Measurements from ENCODE around the gene LTBP4.

LTBP4 gene

DNA sequence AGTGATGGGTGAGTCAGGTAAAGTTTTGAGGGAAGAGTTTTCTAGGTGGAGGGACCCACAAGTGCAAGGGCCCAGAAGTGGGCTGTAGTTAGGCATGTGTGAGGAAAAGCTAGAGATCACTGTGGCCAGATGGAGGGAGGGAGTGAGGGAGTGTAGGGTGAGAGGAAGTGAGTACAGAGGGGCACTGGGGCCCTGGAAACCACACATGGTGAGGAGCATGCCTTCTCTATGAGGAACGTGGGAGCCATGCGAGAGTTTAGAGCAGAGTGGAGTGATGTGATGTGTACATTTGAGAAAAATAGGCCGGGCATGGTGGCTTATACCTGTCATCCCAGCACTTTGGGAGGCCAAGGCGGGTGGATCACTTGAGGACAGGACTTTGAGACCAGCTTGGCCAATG lies 39.2 kb upstream of the LTBP4 start:
- Histone ChIP-seq H3K4me1 (ENCODE audit: control insufficient read depth, insufficient read depth, low read length) (no peaks in the 10 kb centered on the region), H3K9me3 (ENCODE audit: control insufficient read depth, insufficient read depth, low read depth, low read length) (no peaks in the 10 kb centered on the region), H3K36me3 (ENCODE audit: control insufficient read depth in 2 of 2, insufficient read depth in 1 of 2, low read length in 2 of 2) (no peaks in the 10 kb centered on the region), H3K4me3 (ENCODE audit: low read depth, low read length) (no peak overlapping the region), H3K27ac (ENCODE audit: extremely low read depth, low read depth, low read length) (no peak overlapping the region)
- CTCF ChIA-PET = interaction anchor here (0.5 to 2.0 kb wide), 7 partner anchors 8 to 419 kb away, joined by 3 to 11 read pairs (median 4); no protein-coding TSS in a partner anchor
- POLR2A ChIA-PET = interaction anchor here (0.6 to 0.8 kb wide), 2 partner anchors 9 to 32 kb away, joined by 3 to 6 read pairs; no protein-coding TSS in a partner anchor
- TF ChIP-seq PRDM1 (tag by site-specific recombination; IDR thresholded peaks at IDR 0.05) (no peak), ZNF585B (tag by site-specific recombination; IDR thresholded peaks at IDR 0.05) (no peak), ZNF416 (tag by site-specific recombination; IDR thresholded peaks at IDR 0.05) (no peak), ZNF239 (tag by site-specific recombination; IDR thresholded peaks at IDR 0.05) (no peak), ZNF16 (tag by site-specific recombination; IDR thresholded peaks at IDR 0.05; ENCODE audit: low read depth) (peak; percentile 55; the same call in 1 of the 2 replicates), ZBTB48 (tag by site-specific recombination; IDR thresholded peaks at IDR 0.05) (no peak), ZBTB8A (tag by site-specific recombination; IDR thresholded peaks at IDR 0.05) (no peak), HOXA7 (CRISPR knock-in tag; IDR thresholded peaks at IDR 0.05; ENCODE audit: borderline replicate concordance) (no peak), MZF1 (tag by site-specific recombination; IDR thresholded peaks at IDR 0.05; ENCODE audit: borderline replicate concordance) (no peak), ZNF423 (tag by site-specific recombination; IDR thresholded peaks at IDR 0.05) (no peak), HOXD13 (CRISPR knock-in tag; IDR thresholded peaks at IDR 0.05; ENCODE audit: borderline replicate concordance) (no peak)
- TF ChIP-seq, protein P1, sequence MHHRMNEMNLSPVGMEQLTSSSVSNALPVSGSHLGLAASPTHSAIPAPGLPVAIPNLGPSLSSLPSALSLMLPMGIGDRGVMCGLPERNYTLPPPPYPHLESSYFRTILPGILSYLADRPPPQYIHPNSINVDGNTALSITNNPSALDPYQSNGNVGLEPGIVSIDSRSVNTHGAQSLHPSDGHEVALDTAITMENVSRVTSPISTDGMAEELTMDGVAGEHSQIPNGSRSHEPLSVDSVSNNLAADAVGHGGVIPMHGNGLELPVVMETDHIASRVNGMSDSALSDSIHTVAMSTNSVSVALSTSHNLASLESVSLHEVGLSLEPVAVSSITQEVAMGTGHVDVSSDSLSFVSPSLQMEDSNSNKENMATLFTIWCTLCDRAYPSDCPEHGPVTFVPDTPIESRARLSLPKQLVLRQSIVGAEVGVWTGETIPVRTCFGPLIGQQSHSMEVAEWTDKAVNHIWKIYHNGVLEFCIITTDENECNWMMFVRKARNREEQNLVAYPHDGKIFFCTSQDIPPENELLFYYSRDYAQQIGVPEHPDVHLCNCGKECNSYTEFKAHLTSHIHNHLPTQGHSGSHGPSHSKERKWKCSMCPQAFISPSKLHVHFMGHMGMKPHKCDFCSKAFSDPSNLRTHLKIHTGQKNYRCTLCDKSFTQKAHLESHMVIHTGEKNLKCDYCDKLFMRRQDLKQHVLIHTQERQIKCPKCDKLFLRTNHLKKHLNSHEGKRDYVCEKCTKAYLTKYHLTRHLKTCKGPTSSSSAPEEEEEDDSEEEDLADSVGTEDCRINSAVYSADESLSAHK (tag by site-specific recombination; IDR thresholded peaks at IDR 0.05) = peak; percentile 74
- TF ChIP-seq, protein P2, sequence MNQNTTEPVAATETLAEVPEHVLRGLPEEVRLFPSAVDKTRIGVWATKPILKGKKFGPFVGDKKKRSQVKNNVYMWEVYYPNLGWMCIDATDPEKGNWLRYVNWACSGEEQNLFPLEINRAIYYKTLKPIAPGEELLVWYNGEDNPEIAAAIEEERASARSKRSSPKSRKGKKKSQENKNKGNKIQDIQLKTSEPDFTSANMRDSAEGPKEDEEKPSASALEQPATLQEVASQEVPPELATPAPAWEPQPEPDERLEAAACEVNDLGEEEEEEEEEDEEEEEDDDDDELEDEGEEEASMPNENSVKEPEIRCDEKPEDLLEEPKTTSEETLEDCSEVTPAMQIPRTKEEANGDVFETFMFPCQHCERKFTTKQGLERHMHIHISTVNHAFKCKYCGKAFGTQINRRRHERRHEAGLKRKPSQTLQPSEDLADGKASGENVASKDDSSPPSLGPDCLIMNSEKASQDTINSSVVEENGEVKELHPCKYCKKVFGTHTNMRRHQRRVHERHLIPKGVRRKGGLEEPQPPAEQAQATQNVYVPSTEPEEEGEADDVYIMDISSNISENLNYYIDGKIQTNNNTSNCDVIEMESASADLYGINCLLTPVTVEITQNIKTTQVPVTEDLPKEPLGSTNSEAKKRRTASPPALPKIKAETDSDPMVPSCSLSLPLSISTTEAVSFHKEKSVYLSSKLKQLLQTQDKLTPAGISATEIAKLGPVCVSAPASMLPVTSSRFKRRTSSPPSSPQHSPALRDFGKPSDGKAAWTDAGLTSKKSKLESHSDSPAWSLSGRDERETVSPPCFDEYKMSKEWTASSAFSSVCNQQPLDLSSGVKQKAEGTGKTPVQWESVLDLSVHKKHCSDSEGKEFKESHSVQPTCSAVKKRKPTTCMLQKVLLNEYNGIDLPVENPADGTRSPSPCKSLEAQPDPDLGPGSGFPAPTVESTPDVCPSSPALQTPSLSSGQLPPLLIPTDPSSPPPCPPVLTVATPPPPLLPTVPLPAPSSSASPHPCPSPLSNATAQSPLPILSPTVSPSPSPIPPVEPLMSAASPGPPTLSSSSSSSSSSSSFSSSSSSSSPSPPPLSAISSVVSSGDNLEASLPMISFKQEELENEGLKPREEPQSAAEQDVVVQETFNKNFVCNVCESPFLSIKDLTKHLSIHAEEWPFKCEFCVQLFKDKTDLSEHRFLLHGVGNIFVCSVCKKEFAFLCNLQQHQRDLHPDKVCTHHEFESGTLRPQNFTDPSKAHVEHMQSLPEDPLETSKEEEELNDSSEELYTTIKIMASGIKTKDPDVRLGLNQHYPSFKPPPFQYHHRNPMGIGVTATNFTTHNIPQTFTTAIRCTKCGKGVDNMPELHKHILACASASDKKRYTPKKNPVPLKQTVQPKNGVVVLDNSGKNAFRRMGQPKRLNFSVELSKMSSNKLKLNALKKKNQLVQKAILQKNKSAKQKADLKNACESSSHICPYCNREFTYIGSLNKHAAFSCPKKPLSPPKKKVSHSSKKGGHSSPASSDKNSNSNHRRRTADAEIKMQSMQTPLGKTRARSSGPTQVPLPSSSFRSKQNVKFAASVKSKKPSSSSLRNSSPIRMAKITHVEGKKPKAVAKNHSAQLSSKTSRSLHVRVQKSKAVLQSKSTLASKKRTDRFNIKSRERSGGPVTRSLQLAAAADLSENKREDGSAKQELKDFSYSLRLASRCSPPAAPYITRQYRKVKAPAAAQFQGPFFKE (tag by site-specific recombination; IDR thresholded peaks at IDR 0.05; ENCODE audit: borderline replicate concordance) = no peak
- TF ChIP-seq, protein P3, sequence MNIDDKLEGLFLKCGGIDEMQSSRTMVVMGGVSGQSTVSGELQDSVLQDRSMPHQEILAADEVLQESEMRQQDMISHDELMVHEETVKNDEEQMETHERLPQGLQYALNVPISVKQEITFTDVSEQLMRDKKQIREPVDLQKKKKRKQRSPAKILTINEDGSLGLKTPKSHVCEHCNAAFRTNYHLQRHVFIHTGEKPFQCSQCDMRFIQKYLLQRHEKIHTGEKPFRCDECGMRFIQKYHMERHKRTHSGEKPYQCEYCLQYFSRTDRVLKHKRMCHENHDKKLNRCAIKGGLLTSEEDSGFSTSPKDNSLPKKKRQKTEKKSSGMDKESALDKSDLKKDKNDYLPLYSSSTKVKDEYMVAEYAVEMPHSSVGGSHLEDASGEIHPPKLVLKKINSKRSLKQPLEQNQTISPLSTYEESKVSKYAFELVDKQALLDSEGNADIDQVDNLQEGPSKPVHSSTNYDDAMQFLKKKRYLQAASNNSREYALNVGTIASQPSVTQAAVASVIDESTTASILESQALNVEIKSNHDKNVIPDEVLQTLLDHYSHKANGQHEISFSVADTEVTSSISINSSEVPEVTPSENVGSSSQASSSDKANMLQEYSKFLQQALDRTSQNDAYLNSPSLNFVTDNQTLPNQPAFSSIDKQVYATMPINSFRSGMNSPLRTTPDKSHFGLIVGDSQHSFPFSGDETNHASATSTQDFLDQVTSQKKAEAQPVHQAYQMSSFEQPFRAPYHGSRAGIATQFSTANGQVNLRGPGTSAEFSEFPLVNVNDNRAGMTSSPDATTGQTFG (tag by site-specific recombination; IDR thresholded peaks at IDR 0.05; ENCODE audit: borderline replicate concordance) = no peak
- TF ChIP-seq, protein P4, sequence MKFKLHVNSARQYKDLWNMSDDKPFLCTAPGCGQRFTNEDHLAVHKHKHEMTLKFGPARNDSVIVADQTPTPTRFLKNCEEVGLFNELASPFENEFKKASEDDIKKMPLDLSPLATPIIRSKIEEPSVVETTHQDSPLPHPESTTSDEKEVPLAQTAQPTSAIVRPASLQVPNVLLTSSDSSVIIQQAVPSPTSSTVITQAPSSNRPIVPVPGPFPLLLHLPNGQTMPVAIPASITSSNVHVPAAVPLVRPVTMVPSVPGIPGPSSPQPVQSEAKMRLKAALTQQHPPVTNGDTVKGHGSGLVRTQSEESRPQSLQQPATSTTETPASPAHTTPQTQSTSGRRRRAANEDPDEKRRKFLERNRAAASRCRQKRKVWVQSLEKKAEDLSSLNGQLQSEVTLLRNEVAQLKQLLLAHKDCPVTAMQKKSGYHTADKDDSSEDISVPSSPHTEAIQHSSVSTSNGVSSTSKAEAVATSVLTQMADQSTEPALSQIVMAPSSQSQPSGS (tag by site-specific recombination; IDR thresholded peaks at IDR 0.05; ENCODE audit: low read depth) = no peak
